Lung (tissue), 12 donors: ENCODE data around the gene ZFYVE28. TPM values are rescaled to one million over a fixed set of nuclear protein-coding genes. Genes with fewer than 3 reads are reported as not detected.

Experiments
- ATAC-seq: fragments of 200-7000 bp; cut with Tn5 transposase; one replicate; pipeline ENCODE4 v1.9.1; 2020; ENCODE audit warnings: moderate number of reproducible peaks; ENCODE audit not compliant: insufficient read depth, low FRiP score
- DNase-seq, 3 donors: peaks; one replicate each; pipeline ENCODE4 v3.0.0-alpha.2; 2013 to 2017
- H3K27ac ChIP-seq, 2 donors: one replicate each; pipeline ENCODE4 v1.5.1; 2013; ENCODE audit warnings: mild to moderate bottlenecking in 2 of 2, moderate library complexity in 2 of 2, control low read depth in 1 of 2, inconsistent platforms in 1 of 2, low read depth in 1 of 2, low read length in 1 of 2
- H3K27me3 ChIP-seq, 3 donors: one replicate each; pipeline ENCODE4 v1.5.1; 2013; ENCODE audit warnings: low read length in 2 of 3; ENCODE audit not compliant: control insufficient read depth in 3 of 3, insufficient read depth in 3 of 3
- H3K36me3 ChIP-seq, 4 donors: one replicate each; pipeline ENCODE4 v1.5.1; 2013; ENCODE audit warnings: low read length in 4 of 4, mild to moderate bottlenecking in 1 of 4, moderate library complexity in 1 of 4; ENCODE audit not compliant: control insufficient read depth in 4 of 4, insufficient read depth in 4 of 4
- H3K4me1 ChIP-seq, 5 donors: one replicate each; pipeline ENCODE4 v1.5.1; 2013; ENCODE audit warnings: low read length in 5 of 5, mild to moderate bottlenecking in 2 of 5, moderate library complexity in 1 of 5; ENCODE audit not compliant: control insufficient read depth in 5 of 5, insufficient read depth in 5 of 5
- H3K4me3 ChIP-seq: one replicate; pipeline ENCODE4 v1.5.1; 2013; ENCODE audit warnings: mild to moderate bottlenecking, control low read depth, moderate library complexity
- H3K9ac ChIP-seq, 2 donors: one replicate each; pipeline ENCODE4 v1.5.1; 2013; ENCODE audit warnings: low read length in 2 of 2, control low read depth in 1 of 2; ENCODE audit not compliant: insufficient read depth in 1 of 2
- H3K9me3 ChIP-seq, 4 donors: one replicate each; pipeline ENCODE4 v1.5.1; 2013; ENCODE audit warnings: low read length in 3 of 4, mild to moderate bottlenecking in 1 of 4, moderate library complexity in 1 of 4; ENCODE audit not compliant: control insufficient read depth in 4 of 4, insufficient read depth in 3 of 4
- CTCF ChIP-seq: IDR thresholded peaks from 2 replicates; pipeline ENCODE4 v1.5.1; 2012; ENCODE audit warnings: mild to moderate bottlenecking; ENCODE audit errors: control extremely low read depth, extremely low read depth
- WGBS, 2 donors: extraction: QIAGEN DNeasy Blood & Tissue Kit; methylation state at CpG; one replicate each; pipeline ENCODE4 v1.1.7; 2013; 5-methylcytosine and 5-hydroxymethylcytosine counted together
- polyA plus RNA-seq, 2 donors: library from polyadenylated mRNA; stranded (reverse); fragments of 200-250 nt; gene quantifications; one replicate each; pipeline ENCODE4 v1.2.1, GENCODE V29; 2013
- total RNA-seq, 2 donors: library from RNA; depleted of rRNA in 1 of 2; stranded (reverse); fragments of >200 nt in 1 of 2; gene quantifications; one replicate each; pipeline ENCODE4 v1.2.1, GENCODE V29; 2014 to 2021
- donor health status: control.
- donor health status: control.
- donor health status: Bipolar disorder and iron deficiency.
- donor health status: healthy.
- donor health status: DM: yes; HTN: yes; CAD: no.

Gene ZFYVE28
- total and polyA plus RNA-seq, 4 donors = 6.8 to 10.3 (median 7.6) TPM

- Histone ChIP-seq H3K27ac (no peak overlapping the region), H3K4me1 (peaks cover 0 to 8% (median 0%) of the 10 kb centered on the region in 5 donors), H3K36me3 (peaks cover 0 to 2% (median 0%) of the 10 kb centered on the region in 4 donors), H3K4me3 (no peak overlapping the region), H3K9ac (no peak overlapping the region), H3K27me3 (no peaks in the 10 kb centered on the region), H3K9me3 (peaks cover 0 to 10% (median 3%) of the 10 kb centered on the region in 4 donors)
- no peak for DNase-seq
- TF ChIP-seq CTCF = no peak
- WGBS, 2 donors = 85 to 91% methylated on average over 30 to 31 of the region's 31 CpGs
- no peak for ATAC-seq
Observed at GRCh38 chr4:2303686-2304320, 114.6 kb downstream of the ZFYVE28 start.

DNA sequence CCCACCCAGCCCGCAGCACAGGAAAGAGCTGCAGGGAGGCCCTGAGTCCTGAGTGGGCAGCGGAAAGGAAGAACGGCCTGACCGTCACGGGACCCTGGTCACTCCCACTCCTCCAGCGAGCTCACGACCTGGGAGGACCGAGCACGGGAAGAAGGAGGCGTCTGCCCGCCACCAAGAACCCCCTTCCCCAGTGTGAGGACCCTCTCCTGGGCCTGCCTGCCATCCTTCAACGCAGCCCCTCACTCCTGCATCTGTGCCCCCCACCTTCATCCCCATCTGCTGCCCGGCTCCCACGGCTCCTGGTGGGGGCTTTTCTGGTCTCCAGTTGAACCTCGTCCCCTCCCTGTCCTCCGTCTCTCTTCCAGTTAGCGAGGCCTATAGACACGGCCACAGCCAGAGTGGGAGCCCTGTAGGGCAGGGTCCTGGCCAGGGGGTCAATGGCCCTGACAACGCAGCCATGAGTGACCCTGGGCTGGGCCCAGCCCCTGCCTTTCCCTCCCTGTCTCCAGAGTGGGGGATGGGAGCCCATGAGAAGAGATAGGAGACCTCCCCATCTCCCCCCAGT, 115.2 kb downstream of the ZFYVE28 start:
- no peak for ATAC-seq
- no peak for DNase-seq
- H3K9me3 ChIP-seq = peaks cover 0 to 10% (median 3%) of the 10 kb centered on the region in 4 donors
- H3K4me1 ChIP-seq = peaks cover 0 to 8% (median 0%) of the 10 kb centered on the region in 5 donors
- no peaks in the 10 kb centered on the region for H3K27me3 ChIP-seq
- no peak overlapping the region for H3K9ac ChIP-seq
- H3K4me3 ChIP-seq = no peak overlapping the region
- no peak for TF ChIP-seq CTCF
- 95 to 96% methylated on average over 17 to 19 of the region's 19 CpGs for WGBS, 2 donors
- no peak overlapping the region for H3K27ac ChIP-seq
- H3K36me3 ChIP-seq = peaks cover 0 to 2% (median 0%) of the 10 kb centered on the region in 4 donors

DNA sequence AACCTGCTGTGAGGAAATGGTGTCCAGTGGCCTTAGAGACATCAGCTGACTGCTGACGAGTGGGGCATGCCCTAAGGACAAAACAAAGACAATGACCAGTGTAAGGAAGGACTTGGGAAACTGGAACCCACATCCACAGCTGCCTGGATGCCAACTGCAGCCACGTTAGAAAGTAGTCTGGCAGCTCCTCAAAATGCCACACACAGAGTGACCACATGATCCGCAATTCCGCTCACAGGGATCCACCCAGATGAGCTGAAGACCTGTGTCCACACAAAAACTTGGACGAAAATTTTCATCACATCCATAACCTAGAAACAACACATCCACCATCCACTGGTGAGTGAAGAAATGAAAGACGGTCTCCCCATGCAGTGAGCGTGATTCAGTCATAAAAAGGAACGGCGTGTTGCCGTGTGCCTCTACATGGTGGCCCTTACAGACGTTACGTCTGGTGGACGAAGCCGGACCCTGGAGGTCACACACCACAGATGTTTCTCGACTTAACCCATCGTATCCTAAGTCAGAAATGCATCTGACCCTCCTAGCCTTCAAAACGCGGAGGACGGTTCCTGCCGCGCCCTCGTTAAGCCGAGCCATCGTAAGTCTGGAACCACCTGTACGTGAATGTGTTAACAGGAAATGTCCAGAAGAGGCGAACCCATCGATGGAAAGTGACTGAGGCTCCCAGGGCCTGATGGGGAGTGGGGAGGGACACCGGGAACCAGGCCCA, 115.9 kb downstream of the ZFYVE28 start:
- no peak for ATAC-seq

More for the DNA sequence above, 115.9 kb downstream of the ZFYVE28 start:
- no peak overlapping the region for H3K4me3 ChIP-seq
- H3K9ac ChIP-seq = no peak overlapping the region
- H3K36me3 ChIP-seq = peaks cover 0 to 2% (median 0%) of the 10 kb centered on the region in 4 donors
- peak in 1 of 3 donors; percentile 15 for DNase-seq
- peaks cover 0 to 10% (median 3%) of the 10 kb centered on the region in 4 donors for H3K9me3 ChIP-seq
- no peaks in the 10 kb centered on the region for H3K27me3 ChIP-seq
- no peak for TF ChIP-seq CTCF
- H3K4me1 ChIP-seq = peaks cover 0 to 8% (median 0%) of the 10 kb centered on the region in 5 donors
- 94 to 95% methylated on average over 28 of the region's 28 CpGs for WGBS, 2 donors
- H3K27ac ChIP-seq = no peak overlapping the region
